CD4-positive, alpha-beta T cell (primary cell): ENCODE measurements around the gene ANTXR1. TPM values are rescaled to one million over a fixed set of nuclear protein-coding genes. Genes with fewer than 3 reads are reported as not detected.

Experiments
- ATAC-seq: fragments of 200-7000 bp; cut with Tn5 transposase; one replicate; pipeline ENCODE4 v1.10.0; 2022; ENCODE audit warnings: mild to moderate bottlenecking; ENCODE audit not compliant: poor library complexity
- CTCF ChIA-PET: fragments of 350-600 bp; sonication (Branson Sonifier 250); formaldehyde crosslinking; loops from one replicate; lab custom pipeline; 2021; ENCODE audit warnings: antibody characterized with exemption, inconsistent platforms; lab: Charles Lee
- POLR2A ChIA-PET: fragments of 350-600 bp; sonication (Branson Sonifier 250); formaldehyde crosslinking; loops from one replicate; lab custom pipeline; 2021; ENCODE audit warnings: antibody characterized with exemption, inconsistent platforms; lab: Charles Lee
- DNase-seq, 14 experiments: peaks; one replicate each; pipeline ENCODE4 v3.0.0-alpha.2; 2013 to 2020; ENCODE audit warnings: mixed read lengths in 2 of 14
- H3K27ac ChIP-seq, 2 donors: one replicate each; pipeline versions ENCODE4 v1.5.1 to v1.7.0; 2013; ENCODE audit warnings: low read length in 2 of 2, low read depth in 1 of 2, mild to moderate bottlenecking in 1 of 2
- H3K27me3 ChIP-seq, 2 experiments: 1 replicate in 1 of 2; 2 replicates in 1 of 2; pipeline versions ENCODE4 v1.6.1 to v1.7.0; 2013; ENCODE audit warnings: low read length in 2 of 2, control low read depth in 1 of 2, mild to moderate bottlenecking in 1 of 2, moderate library complexity in 1 of 2; ENCODE audit not compliant: insufficient read depth in 2 of 2, control insufficient read depth in 1 of 2
- H3K36me3 ChIP-seq: one replicate; pipeline ENCODE4 v1.6.1; 2013; ENCODE audit warnings: low read length, control low read depth; ENCODE audit not compliant: insufficient read depth
- H3K4me1 ChIP-seq: one replicate; pipeline ENCODE4 v1.6.1; 2013; ENCODE audit warnings: low read length, control low read depth; ENCODE audit not compliant: insufficient read depth
- H3K4me3 ChIP-seq: one replicate; pipeline ENCODE4 v1.5.1; 2013; ENCODE audit warnings: mild to moderate bottlenecking, low read length, moderate library complexity
- H3K9me3 ChIP-seq, 2 experiments: 1 replicate in 1 of 2; 2 replicates in 1 of 2; pipeline versions ENCODE4 v1.6.1 to v1.7.0; 2013; ENCODE audit warnings: low read length in 2 of 2, mild to moderate bottlenecking in 2 of 2, control low read depth in 1 of 2, moderate library complexity in 1 of 2; ENCODE audit not compliant: control insufficient read depth in 1 of 2, insufficient read depth in 1 of 2
- H3K27ac Mint-ChIP-seq: one replicate; pipeline ENCODE4 v1.8.0; 2020; ENCODE audit warnings: mixed read lengths
- H3K27me3 Mint-ChIP-seq: one replicate; pipeline ENCODE4 v1.8.0; 2021; ENCODE audit warnings: mixed read lengths
- H3K36me3 Mint-ChIP-seq: one replicate; pipeline ENCODE4 v1.8.0; 2021; ENCODE audit warnings: low read depth, mixed read lengths
- H3K4me1 Mint-ChIP-seq: one replicate; pipeline ENCODE4 v1.8.0; 2021; ENCODE audit warnings: low read depth, mixed read lengths
- H3K4me3 Mint-ChIP-seq: one replicate; pipeline ENCODE4 v1.8.0; 2020; ENCODE audit warnings: mild to moderate bottlenecking, mixed read lengths
- H3K9me3 Mint-ChIP-seq: one replicate; pipeline ENCODE4 v1.8.0; 2020; ENCODE audit warnings: mixed read lengths
- intact Hi-C, 2 experiments: fragments of 100-400 bp; cut with DNase I in 1 of 2; cut with micrococcal nuclease in 1 of 2; formaldehyde crosslinking; loops; one replicate each; pipeline versions ENCODE4 v1.15.1 to v1.9.0; 2023 to 2025; cut with DNase I, micrococcal nuclease
- total RNA-seq, 174 experiments: library from RNA in 2 of 174; stranded (reverse) in 2 of 174; gene quantifications; one replicate each; pipeline ENCODE4 v1.2.3 and lab custom pipeline; 2021 to 2026
- TF ChIP-seq, protein P1 (sequence below): fragments of 200-600 bp; IDR thresholded peaks from one replicate; pipeline ENCODE4 v1.8.0; 2022; ENCODE audit warnings: antibody characterized with exemption, mild to moderate bottlenecking

Gene ANTXR1
- total RNA-seq, 2 experiments from 2014 or later: not detected

DNA sequence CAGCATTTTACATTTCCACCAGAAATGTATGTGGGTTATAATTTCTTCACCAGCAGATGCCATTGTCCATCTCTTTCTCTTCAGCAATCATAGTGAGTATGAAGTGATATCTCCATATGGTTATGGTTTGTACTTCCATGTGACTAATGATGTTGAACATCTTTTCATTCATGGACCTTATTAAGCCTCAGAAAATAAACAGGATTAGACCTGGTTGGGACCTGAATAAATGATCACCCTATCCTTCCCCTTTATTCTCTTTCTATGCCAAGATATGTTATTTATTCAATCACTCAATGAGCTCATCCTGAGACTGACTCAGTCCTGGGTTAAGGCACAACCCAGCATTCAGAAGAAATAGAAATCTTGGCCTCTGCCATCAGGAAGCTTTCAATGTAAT is 86.6 kb downstream of the ANTXR1 start:
- Histone ChIP-seq H3K36me3 (no peaks in the 10 kb centered on the region), H3K9me3 (no peaks in the 10 kb centered on the region), H3K27ac (no peak overlapping the region), H3K4me1 (no peaks in the 10 kb centered on the region), H3K4me3 (no peak overlapping the region), H3K27me3 (no peaks in the 10 kb centered on the region)
- CTCF ChIA-PET: no interaction called here
- TF ChIP-seq, protein P1, sequence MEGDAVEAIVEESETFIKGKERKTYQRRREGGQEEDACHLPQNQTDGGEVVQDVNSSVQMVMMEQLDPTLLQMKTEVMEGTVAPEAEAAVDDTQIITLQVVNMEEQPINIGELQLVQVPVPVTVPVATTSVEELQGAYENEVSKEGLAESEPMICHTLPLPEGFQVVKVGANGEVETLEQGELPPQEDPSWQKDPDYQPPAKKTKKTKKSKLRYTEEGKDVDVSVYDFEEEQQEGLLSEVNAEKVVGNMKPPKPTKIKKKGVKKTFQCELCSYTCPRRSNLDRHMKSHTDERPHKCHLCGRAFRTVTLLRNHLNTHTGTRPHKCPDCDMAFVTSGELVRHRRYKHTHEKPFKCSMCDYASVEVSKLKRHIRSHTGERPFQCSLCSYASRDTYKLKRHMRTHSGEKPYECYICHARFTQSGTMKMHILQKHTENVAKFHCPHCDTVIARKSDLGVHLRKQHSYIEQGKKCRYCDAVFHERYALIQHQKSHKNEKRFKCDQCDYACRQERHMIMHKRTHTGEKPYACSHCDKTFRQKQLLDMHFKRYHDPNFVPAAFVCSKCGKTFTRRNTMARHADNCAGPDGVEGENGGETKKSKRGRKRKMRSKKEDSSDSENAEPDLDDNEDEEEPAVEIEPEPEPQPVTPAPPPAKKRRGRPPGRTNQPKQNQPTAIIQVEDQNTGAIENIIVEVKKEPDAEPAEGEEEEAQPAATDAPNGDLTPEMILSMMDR: no peak
- Mint-ChIP-seq H3K9me3 (no peaks in the 10 kb centered on the region), H3K27me3 (peaks cover 10% of the 10 kb centered on the region), H3K27ac (no peak overlapping the region), H3K36me3 (no peaks in the 10 kb centered on the region), H3K4me3 (no peak overlapping the region), H3K4me1 (no peaks in the 10 kb centered on the region)
- DNase-seq (no peak), ATAC-seq (no peak)
- intact Hi-C loops: no loop called here
- POLR2A ChIA-PET: no interaction called here

DNA sequence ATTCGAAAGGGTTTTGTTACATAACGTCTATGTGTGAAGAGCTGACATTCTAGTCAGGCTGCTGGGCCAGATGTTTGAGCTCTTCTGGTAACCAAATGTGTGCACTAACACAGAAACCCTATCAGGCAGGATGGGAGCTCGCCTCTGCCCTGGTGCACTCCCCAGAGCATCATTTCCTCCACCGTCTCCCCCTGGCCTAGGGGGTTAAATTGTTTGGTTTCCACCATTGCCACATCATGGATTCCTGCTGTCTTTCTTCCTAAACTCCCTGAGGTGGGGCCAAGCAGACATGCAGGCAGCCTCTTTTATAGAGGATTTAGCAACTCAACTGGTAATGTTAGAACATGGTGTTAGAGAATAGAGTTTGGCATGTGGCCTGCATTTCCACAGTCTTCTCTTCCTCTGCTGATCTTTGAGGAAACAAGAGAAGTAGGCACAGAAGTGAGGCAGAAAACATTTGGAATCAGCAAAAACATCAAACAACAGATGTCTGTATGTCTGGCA is 87.3 kb downstream of the ANTXR1 start:
- DNase-seq (no peak), ATAC-seq (no peak)
- H3K4me3 ChIP-seq: no peak overlapping the region
- no peaks in the 10 kb centered on the region for H3K9me3 ChIP-seq
- ChIA-PET CTCF (no interaction called here), POLR2A (no interaction called here)
- H3K27me3 ChIP-seq: no peaks in the 10 kb centered on the region
- no peaks in the 10 kb centered on the region for H3K36me3 ChIP-seq
- Mint-ChIP-seq H3K4me3 (no peak overlapping the region), H3K4me1 (no peaks in the 10 kb centered on the region), H3K27ac (no peak overlapping the region), H3K36me3 (no peaks in the 10 kb centered on the region), H3K27me3 (peaks cover 6% of the 10 kb centered on the region), H3K9me3 (no peaks in the 10 kb centered on the region)
- H3K4me1 ChIP-seq: no peaks in the 10 kb centered on the region
- TF ChIP-seq, protein P1: no peak
- H3K27ac ChIP-seq: no peak overlapping the region
- intact Hi-C loops: no loop called here

DNA sequence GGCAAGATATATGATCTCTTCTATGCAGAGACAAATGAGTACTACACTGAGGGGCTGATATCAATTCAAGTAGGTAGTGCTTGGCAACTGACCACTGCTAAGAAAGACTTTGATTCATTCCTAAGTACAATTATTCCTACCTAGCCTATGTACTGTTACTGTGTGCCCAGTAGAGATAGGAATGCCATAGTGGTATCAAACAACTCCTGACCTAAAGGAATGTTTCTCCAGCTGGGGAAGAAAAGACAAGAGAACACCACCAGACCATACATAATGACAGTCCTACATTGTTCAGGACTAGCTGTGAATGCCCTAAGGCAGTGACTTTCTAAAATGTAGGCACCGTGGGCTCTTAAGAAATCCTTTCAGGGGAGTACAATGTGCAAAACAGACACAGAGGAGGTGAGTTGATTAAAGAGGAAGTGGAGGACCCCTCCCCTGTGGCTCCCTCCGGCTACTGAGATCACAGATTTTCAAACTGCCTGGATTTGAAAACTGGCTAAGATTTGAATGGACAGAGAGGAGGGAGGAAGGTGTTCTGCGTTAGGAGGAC is 89.1 kb downstream of the ANTXR1 start:
- Histone ChIP-seq H3K4me3 (no peak overlapping the region), H3K27ac (no peak overlapping the region), H3K4me1 (no peaks in the 10 kb centered on the region), H3K27me3 (no peaks in the 10 kb centered on the region), H3K36me3 (no peaks in the 10 kb centered on the region), H3K9me3 (no peaks in the 10 kb centered on the region)
- peaks cover 10% of the 10 kb centered on the region for H3K27me3 Mint-ChIP-seq
- no peaks in the 10 kb centered on the region for H3K36me3 Mint-ChIP-seq
- ChIA-PET POLR2A (no interaction called here), CTCF (no interaction called here)
- no peaks in the 10 kb centered on the region for H3K4me1 Mint-ChIP-seq
- H3K4me3 Mint-ChIP-seq: no peak overlapping the region
- ATAC-seq (no peak), DNase-seq (no peak)
- intact Hi-C loops: no loop called here
- no peaks in the 10 kb centered on the region for H3K9me3 Mint-ChIP-seq
- TF ChIP-seq, protein P1: no peak
- H3K27ac Mint-ChIP-seq: no peak overlapping the region
